Muscle layer of duodenum (tissue), 2 donors: ENCODE results near the gene HSD11B1.
A peak's percentile ranks its signal among the peaks of the same experiment; 100 is the strongest.

Experiments used
- H3K27ac ChIP-seq: one replicate; pipeline ENCODE4 v1.7.0; 2013; ENCODE audit warnings: mild to moderate bottlenecking, low read length
- H3K27me3 ChIP-seq: one replicate; pipeline ENCODE4 v1.7.0; 2013; ENCODE audit warnings: low read depth, mild to moderate bottlenecking, control low read depth, low read length
- H3K36me3 ChIP-seq, 2 donors: one replicate each; pipeline ENCODE4 v1.7.0; 2013; ENCODE audit warnings: low read length in 2 of 2, control low read depth in 1 of 2, mild to moderate bottlenecking in 1 of 2; ENCODE audit not compliant: insufficient read depth in 2 of 2, control insufficient read depth in 1 of 2
- H3K4me1 ChIP-seq, 2 donors: one replicate each; pipeline ENCODE4 v1.7.0; 2013; ENCODE audit warnings: low read length in 2 of 2, mild to moderate bottlenecking in 2 of 2, control low read depth in 1 of 2, moderate library complexity in 1 of 2; ENCODE audit not compliant: insufficient read depth in 2 of 2, control insufficient read depth in 1 of 2
- H3K4me3 ChIP-seq, 2 donors: one replicate each; pipeline ENCODE4 v1.7.0; 2013; ENCODE audit warnings: low read length in 2 of 2, low read depth in 1 of 2, mild to moderate bottlenecking in 1 of 2
- H3K9me3 ChIP-seq, 2 donors: one replicate each; pipeline ENCODE4 v1.7.0; 2013; ENCODE audit warnings: low read length in 2 of 2, control low read depth in 1 of 2, mild to moderate bottlenecking in 1 of 2; ENCODE audit not compliant: control insufficient read depth in 1 of 2
- donor health status: healthy.

Gene HSD11B1

DNA sequence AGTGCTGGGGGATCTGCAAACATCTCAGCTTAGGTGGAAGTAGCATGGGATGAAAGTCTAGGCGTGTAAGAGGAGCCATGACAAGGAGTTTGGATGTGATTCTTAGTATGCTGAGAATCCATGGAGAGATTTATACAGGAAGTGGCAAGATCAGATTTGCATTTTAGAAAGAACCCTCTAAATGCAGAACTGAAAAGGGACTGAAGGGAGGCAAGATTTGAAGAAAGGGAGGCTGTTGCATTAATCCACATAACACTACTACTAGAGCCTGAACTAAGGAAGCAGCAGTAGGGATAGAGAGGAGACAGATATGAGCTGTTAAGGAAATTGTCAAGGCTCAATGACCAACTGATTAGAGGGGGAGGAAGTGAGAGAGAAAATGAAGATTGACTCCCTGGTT, 69.9 kb downstream of the HSD11B1 start:
- Histone ChIP-seq H3K9me3 (no peaks in the 10 kb centered on the region), H3K4me1 (peaks cover 4 to 17% of the 10 kb centered on the region in 2 donors), H3K36me3 (no peaks in the 10 kb centered on the region), H3K27ac (no peak overlapping the region), H3K27me3 (no peaks in the 10 kb centered on the region), H3K4me3 (no peak overlapping the region)

DNA sequence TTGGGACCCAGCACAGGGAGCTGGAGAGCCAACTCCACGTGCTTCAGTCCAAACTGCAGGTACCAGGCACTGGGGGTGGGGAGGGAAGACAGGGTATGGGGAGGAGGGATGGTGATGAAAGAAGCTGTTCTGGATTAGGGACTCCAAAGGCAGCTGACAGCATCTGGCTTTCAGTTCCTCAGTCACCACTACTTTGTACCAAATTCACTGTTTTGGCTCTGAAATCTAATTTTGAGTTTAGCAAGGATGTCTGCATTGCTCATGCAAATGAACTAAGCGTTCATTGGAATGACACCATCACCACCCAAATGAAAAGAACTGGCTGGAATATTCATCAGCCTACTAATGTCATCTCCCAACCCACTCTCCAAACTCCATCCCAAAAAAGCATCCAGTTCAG, 71.0 kb downstream of the HSD11B1 start:
- Histone ChIP-seq H3K27me3 (no peaks in the 10 kb centered on the region), H3K27ac (no peak overlapping the region), H3K4me1 (peaks cover 0 to 7% of the 10 kb centered on the region in 2 donors)

GRCh38 chr1:209777587-209777986, 72.9 kb downstream of the HSD11B1 start:
- no peak overlapping the region for H3K27ac ChIP-seq
- H3K4me1 ChIP-seq: no peaks in the 10 kb centered on the region
- H3K36me3 ChIP-seq: peaks cover 3 to 7% of the 10 kb centered on the region in 2 donors
- no peaks in the 10 kb centered on the region for H3K9me3 ChIP-seq
- no peak overlapping the region for H3K4me3 ChIP-seq
- no peaks in the 10 kb centered on the region for H3K27me3 ChIP-seq

More for the DNA sequence above, 71.0 kb downstream of the HSD11B1 start:
- Histone ChIP-seq H3K4me3 (no peak overlapping the region), H3K36me3 (no peaks in the 10 kb centered on the region), H3K9me3 (no peaks in the 10 kb centered on the region)

- Histone ChIP-seq H3K4me1 (peaks cover 0 to 3% of the 10 kb centered on the region in 2 donors), H3K4me3 (no peak overlapping the region), H3K9me3 (no peaks in the 10 kb centered on the region), H3K27ac (no peak overlapping the region), H3K36me3 (peaks cover 3 to 10% of the 10 kb centered on the region in 2 donors), H3K27me3 (no peaks in the 10 kb centered on the region)
Measured at GRCh38 chr1:209778102-209778501, 73.5 kb downstream of the HSD11B1 start.

DNA sequence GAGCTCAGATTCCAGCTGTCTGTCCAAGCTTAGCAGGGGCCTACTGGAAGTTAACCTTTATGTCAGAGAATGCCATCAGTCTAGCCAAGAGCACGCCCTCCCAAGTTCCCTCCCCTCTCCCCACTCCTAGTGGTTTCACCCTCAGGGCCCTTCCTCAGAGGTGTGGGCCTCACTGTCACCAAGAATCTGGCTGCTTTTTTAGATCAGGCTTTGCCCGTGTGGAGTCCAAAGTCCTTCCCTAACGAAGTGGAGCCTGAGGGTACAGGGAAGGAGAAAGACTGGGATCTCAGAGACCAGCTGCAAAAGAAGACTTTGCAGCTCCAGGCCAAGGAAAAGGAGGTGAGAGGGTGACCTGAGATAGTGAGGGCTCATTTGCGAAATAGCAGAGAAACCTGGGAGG, 75.6 kb downstream of the HSD11B1 start:
- H3K27ac ChIP-seq: no peak overlapping the region
- H3K4me3 ChIP-seq: no peak overlapping the region
- peaks cover 0 to 13% of the 10 kb centered on the region in 2 donors for H3K4me1 ChIP-seq
- H3K36me3 ChIP-seq: peaks cover 3 to 10% of the 10 kb centered on the region in 2 donors
- H3K9me3 ChIP-seq: no peaks in the 10 kb centered on the region
- H3K27me3 ChIP-seq: no peaks in the 10 kb centered on the region

DNA sequence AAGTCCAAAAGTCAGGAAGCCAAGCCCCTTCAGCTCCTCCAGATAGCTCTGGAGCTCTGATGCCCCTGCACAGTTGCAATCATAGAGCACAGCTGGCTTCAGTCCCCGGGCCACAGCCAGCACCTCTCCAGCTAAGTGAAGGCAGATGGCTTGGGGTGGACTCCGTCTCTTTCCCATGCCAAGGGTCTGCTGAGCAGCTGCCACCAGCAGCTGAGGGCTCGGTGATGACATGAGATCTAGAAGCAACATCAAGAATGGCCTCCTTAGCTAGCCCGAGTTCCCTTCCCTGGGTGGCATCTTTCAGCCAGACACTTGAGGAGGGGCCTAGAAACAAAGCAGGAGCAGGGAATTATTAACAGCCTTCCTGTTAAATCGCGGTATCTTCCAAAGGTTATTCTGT, 78.7 kb downstream of the HSD11B1 start:
- H3K27me3 ChIP-seq: no peaks in the 10 kb centered on the region
- H3K9me3 ChIP-seq: no peaks in the 10 kb centered on the region
- peaks cover 3 to 10% of the 10 kb centered on the region in 2 donors for H3K36me3 ChIP-seq
- peak overlapping the region; percentile 94 for H3K27ac ChIP-seq
- peaks cover 9 to 33% of the 10 kb centered on the region in 2 donors for H3K4me1 ChIP-seq
- peak overlapping the region; percentile 72 to 85 for H3K4me3 ChIP-seq
